SJSA1 (cell line): ENCODE measurements around the gene CNTROB. TPM values are rescaled to one million over a fixed set of nuclear protein-coding genes. Genes with fewer than 3 reads are reported as not detected.

ENCODE experiments used
- DNase-seq, 2 experiments: peaks; one replicate each; pipeline ENCODE4 v3.0.0-alpha.2; 2015 to 2020; ENCODE audit warnings: low spot score in 2 of 2, low read depth in 1 of 2
- H3K27ac ChIP-seq: fragments of 250-450 bp; sonication (Bioruptor Pico); 2 replicates; pipeline ENCODE4 v1.5.1; 2020; ENCODE audit warnings: mild to moderate bottlenecking, moderate library complexity
- H3K27me3 ChIP-seq: fragments of 250-450 bp; sonication (Bioruptor Pico); replicated peaks from 2 replicates; pipeline ENCODE4 v1.5.1; 2020; ENCODE audit warnings: mild to moderate bottlenecking, moderate library complexity
- H3K36me3 ChIP-seq: fragments of 250-450 bp; sonication (Bioruptor Pico); 2 replicates; pipeline ENCODE4 v1.5.1; 2020; ENCODE audit warnings: mild to moderate bottlenecking
- H3K4me1 ChIP-seq: fragments of 250-450 bp; sonication (Bioruptor Pico); replicated peaks from 2 replicates; pipeline ENCODE4 v1.6.1; 2021; ENCODE audit warnings: mild to moderate bottlenecking
- H3K4me3 ChIP-seq: fragments of 250-450 bp; sonication (Bioruptor Pico); 2 replicates; pipeline ENCODE4 v1.5.1; 2020; ENCODE audit warnings: mild to moderate bottlenecking
- H3K9me3 ChIP-seq: fragments of 250-450 bp; sonication (Bioruptor Pico); replicated peaks from 2 replicates; pipeline ENCODE4 v1.5.1; 2020; ENCODE audit warnings: mild to moderate bottlenecking
- total RNA-seq: library from RNA; depleted of rRNA; stranded (reverse); fragments of >200 nt; shearing (Covaris generic); gene quantifications from 2 replicates; pipeline ENCODE4 v1.2.3, GENCODE V29; 2014

The CNTROB gene
- total RNA-seq, 1 experiment from 2014 or later: 30.9 TPM

DNA sequence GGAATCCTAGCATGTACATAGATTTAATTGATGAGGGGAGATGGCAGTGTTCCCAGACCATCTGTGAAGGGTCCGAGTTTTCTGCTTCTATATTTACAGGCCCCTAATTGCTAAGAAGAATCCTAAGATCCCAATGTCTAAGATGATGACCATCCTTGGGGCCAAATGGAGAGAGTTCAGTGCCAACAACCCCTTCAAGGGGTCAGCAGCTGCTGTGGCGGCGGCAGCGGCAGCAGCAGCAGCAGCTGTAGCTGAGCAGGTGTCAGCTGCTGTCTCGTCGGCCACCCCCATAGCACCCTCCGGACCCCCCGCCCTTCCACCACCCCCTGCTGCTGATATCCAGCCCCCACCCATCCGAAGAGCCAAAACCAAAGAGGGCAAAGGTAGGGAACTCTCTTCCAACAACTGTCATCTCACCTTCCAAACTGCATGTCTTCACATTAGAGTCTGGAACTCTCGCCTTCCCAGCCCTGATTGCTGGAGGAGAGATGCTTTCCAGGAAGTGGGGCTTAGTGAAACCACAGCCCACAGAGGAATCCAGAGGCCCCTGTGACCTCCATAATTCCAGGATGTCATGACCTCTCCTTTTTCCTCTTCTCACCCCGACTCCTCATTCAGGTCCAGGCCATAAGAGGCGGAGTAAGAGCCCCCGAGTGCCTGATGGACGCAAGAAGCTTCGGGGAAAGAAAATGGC, 38.7 kb upstream of the CNTROB start:
- no peak overlapping the region for H3K27ac ChIP-seq
- H3K4me3 ChIP-seq: no peak overlapping the region
- H3K4me1 ChIP-seq: peaks cover 14% of the 10 kb centered on the region
- H3K36me3 ChIP-seq: peaks cover 82% of the 10 kb centered on the region
- H3K9me3 ChIP-seq: no peaks in the 10 kb centered on the region
- no peak for DNase-seq
- H3K27me3 ChIP-seq: no peaks in the 10 kb centered on the region

DNA sequence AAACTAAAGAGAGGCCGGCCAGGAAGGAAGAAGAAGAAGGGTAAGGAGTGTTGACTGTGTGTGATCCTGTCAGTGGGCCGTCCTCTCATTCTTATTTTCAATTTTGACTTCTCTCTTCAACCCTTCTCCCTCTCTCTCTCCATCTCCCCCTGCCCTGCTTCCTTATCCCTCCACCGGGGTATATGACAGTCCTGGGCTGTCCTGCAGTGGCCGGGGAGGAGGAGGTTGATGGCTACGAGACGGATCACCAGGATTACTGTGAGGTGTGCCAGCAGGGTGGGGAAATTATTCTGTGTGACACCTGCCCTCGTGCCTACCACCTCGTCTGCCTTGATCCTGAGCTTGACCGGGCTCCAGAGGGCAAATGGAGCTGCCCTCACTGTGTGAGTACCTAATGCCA, 37.8 kb upstream of the CNTROB start:
- no peaks in the 10 kb centered on the region for H3K27me3 ChIP-seq
- H3K4me3 ChIP-seq: no peak overlapping the region
- H3K4me1 ChIP-seq: peaks cover 5% of the 10 kb centered on the region
- no peaks in the 10 kb centered on the region for H3K9me3 ChIP-seq
- H3K36me3 ChIP-seq: peaks cover 90% of the 10 kb centered on the region
- H3K27ac ChIP-seq: no peak overlapping the region
- DNase-seq: no peak

DNA sequence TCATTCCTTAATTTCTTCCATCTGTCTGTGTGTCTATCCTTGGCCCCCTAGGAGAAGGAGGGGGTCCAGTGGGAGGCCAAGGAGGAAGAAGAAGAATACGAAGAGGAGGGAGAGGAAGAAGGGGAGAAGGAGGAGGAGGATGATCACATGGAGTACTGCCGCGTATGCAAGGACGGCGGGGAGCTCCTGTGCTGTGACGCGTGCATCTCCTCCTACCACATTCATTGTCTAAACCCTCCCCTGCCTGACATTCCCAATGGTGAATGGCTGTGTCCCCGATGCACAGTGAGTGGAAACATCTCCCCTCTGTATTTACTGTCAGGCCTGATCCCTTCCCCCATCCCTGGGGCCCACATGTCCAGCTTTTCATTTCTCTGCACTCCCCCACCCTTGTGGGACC, 37.1 kb upstream of the CNTROB start:
- Histone ChIP-seq H3K4me3 (no peak overlapping the region), H3K36me3 (peaks cover 90% of the 10 kb centered on the region)

DNA sequence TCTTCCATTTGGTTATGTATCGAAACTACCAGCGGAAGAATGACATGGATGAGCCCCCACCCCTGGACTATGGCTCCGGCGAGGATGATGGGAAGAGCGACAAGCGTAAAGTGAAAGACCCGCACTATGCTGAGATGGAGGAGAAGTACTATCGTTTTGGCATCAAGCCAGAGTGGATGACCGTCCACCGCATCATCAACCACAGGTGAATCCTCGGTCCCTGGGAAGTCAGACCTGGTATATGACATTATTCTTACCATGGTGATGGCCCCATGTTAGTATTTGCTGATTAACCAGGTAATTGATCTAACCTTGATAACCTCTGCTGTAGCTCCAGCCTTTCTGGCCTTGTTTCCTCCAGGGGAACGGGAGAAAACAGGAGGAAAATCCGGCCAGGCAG, 34.9 kb upstream of the CNTROB start:
- H3K36me3 ChIP-seq: peaks cover 87% of the 10 kb centered on the region
- H3K27ac ChIP-seq: no peak overlapping the region
- H3K9me3 ChIP-seq: no peaks in the 10 kb centered on the region
- no peaks in the 10 kb centered on the region for H3K27me3 ChIP-seq
- no peak for DNase-seq
- H3K4me1 ChIP-seq: no peaks in the 10 kb centered on the region
- no peak overlapping the region for H3K4me3 ChIP-seq

More for the DNA sequence above, 37.1 kb upstream of the CNTROB start:
- H3K27ac ChIP-seq: no peak overlapping the region
- H3K9me3 ChIP-seq: no peaks in the 10 kb centered on the region
- H3K4me1 ChIP-seq: no peaks in the 10 kb centered on the region
- DNase-seq: no peak
- no peaks in the 10 kb centered on the region for H3K27me3 ChIP-seq

DNA sequence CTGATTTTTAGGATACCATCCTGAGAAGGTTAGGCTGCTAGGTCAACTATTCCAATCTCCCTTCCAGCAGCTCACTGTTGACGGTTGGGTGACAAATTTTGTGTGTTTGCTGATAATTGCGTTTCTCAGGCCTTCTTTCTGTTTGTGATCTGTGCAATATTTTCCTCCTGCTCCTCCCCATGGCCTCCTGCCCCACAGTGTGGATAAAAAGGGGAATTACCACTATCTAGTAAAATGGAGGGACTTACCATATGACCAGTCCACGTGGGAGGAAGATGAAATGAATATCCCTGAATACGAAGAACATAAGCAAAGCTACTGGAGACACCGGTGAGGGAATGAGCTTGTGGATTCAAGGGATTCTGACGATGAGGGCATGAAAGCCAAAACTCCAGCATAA, 34.2 kb upstream of the CNTROB start:
- no peaks in the 10 kb centered on the region for H3K9me3 ChIP-seq
- H3K4me3 ChIP-seq: no peak overlapping the region
- H3K27me3 ChIP-seq: no peaks in the 10 kb centered on the region
- H3K4me1 ChIP-seq: no peaks in the 10 kb centered on the region
- DNase-seq: no peak
- H3K27ac ChIP-seq: no peak overlapping the region
- peaks cover 88% of the 10 kb centered on the region for H3K36me3 ChIP-seq

DNA sequence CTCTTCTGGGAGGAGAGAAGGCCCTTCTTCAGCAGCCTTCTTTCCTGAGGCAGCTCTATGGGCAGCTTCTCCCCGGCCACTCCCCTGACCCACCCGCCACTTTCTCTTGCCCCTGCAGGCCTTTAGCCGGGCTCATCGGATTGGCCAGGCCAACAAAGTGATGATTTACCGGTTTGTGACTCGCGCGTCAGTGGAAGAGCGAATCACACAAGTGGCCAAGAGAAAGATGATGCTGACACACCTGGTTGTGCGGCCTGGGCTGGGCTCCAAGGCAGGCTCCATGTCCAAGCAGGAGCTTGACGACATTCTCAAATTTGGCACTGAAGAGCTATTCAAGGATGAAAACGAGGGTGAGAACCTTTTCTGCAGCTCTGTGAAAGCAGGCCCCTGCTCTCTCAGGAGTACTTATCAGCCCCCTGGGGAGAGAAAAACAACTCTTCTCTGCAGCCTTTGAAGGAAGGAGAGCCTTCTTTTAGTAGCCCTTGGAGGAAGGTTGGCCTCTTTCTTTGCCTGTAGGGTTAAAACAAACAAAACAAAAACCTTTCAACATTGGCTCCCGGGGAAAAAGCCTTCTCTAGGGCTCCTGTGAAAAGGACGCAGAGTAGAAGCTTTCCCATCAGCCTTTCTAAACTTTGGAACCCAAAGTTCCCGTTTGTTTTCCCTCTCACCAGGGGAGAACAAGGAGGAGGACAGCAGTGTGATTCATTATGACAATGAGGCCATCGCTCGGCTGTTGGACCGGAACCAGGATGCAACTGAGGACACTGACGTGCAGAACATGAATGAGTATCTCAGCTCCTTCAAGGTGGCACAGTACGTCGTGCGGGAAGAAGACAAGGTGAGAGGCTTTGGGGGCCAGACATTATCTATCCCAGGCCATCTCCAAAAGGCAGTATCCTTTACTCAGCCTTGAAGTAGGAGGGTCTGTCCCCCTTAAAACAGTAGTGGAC, 28.6 kb upstream of the CNTROB start:
- no peak overlapping the region for H3K4me3 ChIP-seq
- no peak for DNase-seq
- no peaks in the 10 kb centered on the region for H3K27me3 ChIP-seq
- peaks cover 95% of the 10 kb centered on the region for H3K36me3 ChIP-seq
- no peak overlapping the region for H3K27ac ChIP-seq
- H3K9me3 ChIP-seq: no peaks in the 10 kb centered on the region
- H3K4me1 ChIP-seq: no peaks in the 10 kb centered on the region

DNA sequence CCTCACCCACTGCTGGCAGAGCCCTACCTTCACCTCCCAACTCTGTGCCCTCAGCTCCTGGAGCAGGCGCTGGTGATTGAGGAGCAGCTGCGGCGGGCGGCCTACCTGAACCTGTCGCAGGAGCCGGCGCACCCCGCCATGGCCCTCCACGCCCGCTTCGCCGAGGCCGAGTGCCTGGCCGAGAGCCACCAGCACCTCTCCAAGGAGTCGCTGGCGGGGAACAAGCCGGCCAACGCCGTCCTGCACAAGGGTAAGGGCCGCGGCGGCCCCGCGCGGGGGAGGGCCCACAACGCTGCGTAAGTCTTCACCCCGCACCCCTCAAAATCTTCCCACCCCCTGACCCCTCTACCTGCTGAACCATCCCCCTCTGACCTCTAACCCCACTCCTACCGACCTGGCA, 22.9 kb upstream of the CNTROB start:
- no peak for DNase-seq
- H3K9me3 ChIP-seq: no peaks in the 10 kb centered on the region
- H3K36me3 ChIP-seq: peaks cover 89% of the 10 kb centered on the region
- no peaks in the 10 kb centered on the region for H3K4me1 ChIP-seq
- H3K4me3 ChIP-seq: no peak overlapping the region
- H3K27ac ChIP-seq: no peak overlapping the region
- no peaks in the 10 kb centered on the region for H3K27me3 ChIP-seq

DNA sequence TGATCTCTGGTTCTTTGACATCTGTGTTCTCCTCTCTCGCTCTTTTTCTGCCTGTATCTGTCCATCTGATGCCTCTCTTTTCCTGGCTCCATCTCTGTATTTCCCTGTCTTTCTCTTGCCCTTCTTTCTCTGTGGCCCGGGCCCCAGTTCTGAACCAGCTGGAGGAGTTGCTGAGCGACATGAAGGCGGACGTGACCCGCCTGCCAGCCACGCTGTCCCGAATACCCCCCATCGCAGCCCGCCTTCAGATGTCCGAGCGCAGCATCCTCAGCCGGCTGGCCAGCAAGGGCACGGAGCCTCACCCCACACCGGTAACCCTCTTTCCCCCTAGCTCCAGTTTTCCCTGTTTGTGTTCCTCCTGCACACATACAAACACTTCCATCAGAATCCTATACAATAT, 21.7 kb upstream of the CNTROB start:
- no peak for DNase-seq
- H3K4me1 ChIP-seq: peaks cover 3% of the 10 kb centered on the region
- no peaks in the 10 kb centered on the region for H3K9me3 ChIP-seq
- H3K4me3 ChIP-seq: no peak overlapping the region
- H3K36me3 ChIP-seq: peaks cover 77% of the 10 kb centered on the region
- H3K27ac ChIP-seq: no peak overlapping the region
- no peaks in the 10 kb centered on the region for H3K27me3 ChIP-seq

DNA sequence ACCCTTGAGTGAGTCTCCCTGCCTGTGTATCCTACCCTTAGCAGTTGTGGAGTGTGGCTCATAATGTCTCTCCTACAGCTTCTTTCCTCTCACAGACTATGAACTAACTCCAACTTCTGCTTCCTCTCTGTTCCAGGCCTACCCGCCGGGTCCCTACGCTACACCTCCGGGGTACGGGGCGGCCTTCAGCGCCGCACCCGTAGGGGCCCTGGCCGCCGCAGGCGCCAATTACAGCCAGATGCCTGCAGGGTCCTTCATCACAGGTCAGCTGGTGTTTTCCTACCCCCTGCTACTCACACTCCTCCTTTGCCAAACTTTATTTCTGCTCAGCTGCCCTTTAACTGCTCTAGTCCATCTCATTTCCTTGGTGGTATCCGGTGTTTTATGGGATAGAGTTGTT, 21.3 kb upstream of the CNTROB start:
- Histone ChIP-seq H3K9me3 (no peaks in the 10 kb centered on the region), H3K36me3 (peaks cover 72% of the 10 kb centered on the region), H3K27me3 (no peaks in the 10 kb centered on the region), H3K27ac (no peak overlapping the region), H3K4me1 (peaks cover 7% of the 10 kb centered on the region), H3K4me3 (no peak overlapping the region)
- no peak for DNase-seq

DNA sequence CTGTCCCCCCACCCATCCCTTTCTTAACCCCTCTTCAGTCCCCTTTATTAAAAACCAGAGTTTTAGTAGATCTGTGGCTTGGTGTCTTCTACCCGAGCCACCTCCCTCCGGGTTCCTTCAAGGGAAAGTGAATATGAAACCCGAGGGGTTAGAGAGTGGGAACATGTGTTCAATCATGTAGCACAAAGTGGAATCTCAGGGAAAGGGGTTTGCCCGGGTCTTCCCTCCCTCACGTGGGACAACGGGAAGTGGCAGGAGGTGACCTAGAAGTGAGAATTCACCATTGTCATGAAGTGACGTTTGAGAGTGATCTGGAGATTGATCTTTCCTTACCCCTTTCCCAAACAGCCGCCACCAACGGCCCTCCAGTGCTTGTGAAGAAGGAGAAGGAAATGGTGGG, 20.9 kb upstream of the CNTROB start:
- DNase-seq: no peak
- Histone ChIP-seq H3K27ac (no peak overlapping the region), H3K27me3 (no peaks in the 10 kb centered on the region), H3K4me1 (peaks cover 11% of the 10 kb centered on the region), H3K36me3 (peaks cover 68% of the 10 kb centered on the region), H3K4me3 (no peak overlapping the region), H3K9me3 (peaks cover 2% of the 10 kb centered on the region)

DNA sequence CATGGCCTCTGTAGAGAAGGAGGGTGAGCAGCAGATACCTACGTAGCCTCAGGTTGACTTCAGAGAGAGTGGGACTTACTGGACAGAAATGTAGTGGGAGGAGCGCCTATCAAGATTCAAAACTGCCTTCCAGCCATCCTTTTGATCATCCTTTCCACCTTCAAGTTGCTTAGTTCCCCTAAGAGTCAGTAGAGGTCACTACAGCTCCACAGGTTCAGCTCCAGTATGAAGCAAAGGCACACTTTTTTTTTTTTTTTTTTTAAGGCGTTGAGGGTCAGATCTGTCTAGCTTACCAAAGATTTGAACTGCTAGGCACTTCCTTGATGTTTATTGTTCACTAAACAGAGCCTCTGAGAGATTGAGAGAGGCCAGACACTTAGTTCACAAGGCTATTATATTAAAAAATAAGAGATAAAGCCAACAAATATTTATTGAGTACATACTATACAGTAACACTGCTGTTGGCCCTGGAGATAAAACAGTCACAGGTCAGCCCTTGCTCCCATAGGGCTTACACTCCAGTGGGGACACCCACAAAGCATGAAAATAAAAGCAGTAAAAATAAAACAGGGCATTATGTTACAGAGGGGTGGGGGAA, 19.0 kb upstream of the CNTROB start:
- H3K36me3 ChIP-seq: peaks cover 49% of the 10 kb centered on the region
- H3K4me1 ChIP-seq: peaks cover 16% of the 10 kb centered on the region
- no peak overlapping the region for H3K27ac ChIP-seq
- no peak overlapping the region for H3K4me3 ChIP-seq
- H3K27me3 ChIP-seq: no peaks in the 10 kb centered on the region
- DNase-seq: peak in 1 of 2 experiments; percentile 37
- peaks cover 4% of the 10 kb centered on the region for H3K9me3 ChIP-seq

DNA sequence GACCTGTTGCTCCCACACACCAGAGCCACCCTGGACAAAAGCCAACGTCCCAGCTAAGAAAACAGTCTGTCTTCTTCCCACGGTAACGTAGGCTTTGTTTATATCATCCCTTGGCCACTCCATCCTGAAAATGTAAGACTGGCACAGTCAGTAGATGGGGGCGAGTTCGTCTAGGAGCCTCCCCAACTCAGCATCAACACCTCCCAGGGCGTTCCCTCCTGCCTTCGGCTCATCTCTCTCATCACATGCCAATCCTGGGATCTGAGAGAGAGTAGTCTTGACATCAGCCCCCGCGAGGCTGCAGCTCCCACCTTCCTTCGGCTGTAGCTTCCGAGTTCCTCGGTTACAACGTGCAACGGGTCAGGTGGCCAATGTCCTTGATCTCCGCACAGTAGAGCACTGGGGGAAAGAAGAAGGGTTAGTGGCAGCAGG, 16.8 kb upstream of the CNTROB start:
- Histone ChIP-seq H3K4me1 (peaks cover 16% of the 10 kb centered on the region), H3K9me3 (peaks cover 4% of the 10 kb centered on the region), H3K4me3 (peak overlapping the region; percentile 42), H3K36me3 (peaks cover 28% of the 10 kb centered on the region), H3K27ac (no peak overlapping the region), H3K27me3 (no peaks in the 10 kb centered on the region)
- DNase-seq: no peak

DNA sequence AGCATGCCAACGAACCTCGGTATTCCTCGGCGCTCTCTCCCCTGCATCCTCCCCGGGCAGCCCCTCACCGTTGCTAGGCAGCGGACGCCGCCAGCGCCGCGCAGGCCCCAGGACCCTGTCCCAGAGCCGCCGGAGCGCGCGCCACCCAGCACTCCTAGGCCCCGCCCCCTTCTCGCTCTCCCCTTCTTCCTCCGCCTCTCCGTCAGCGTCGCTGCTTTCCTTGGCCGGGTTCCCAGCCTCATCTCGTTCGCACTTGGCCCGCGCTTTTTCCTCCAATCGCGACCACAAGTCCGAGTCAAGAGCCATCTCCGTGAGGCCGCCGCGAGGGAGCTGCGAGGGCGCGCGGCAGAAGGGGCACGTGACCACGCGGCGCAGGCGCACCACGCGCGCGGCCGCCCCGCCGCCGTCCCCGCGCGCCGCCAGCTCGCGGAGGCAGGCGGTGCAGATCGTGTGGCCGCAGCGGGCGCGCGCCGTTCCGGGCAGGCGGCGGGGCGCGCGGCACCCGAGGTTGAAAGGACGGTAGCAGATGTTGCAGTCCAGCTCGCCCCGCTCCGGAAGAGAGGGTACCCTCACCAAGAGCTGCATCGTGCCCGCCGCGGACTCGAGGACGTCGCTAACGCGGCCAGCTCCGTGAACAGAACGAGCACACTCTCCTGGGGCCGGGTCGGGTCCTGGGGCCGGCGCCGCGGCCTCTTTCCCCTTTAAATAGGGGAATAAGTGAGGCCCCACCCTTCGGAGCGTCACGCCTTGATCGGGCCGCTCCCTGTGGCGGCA, 16.2 kb upstream of the CNTROB start, which contains the start of gene RNF227:
TSS of gene RNF227 (minus strand) at position 679 of the 774 bp plus-strand sequence. CDS start at position 585, 94 bp downstream.
- peaks cover 4% of the 10 kb centered on the region for H3K9me3 ChIP-seq
- peak; percentile 91 to 94 for DNase-seq
- H3K27ac ChIP-seq: peak within 1 kb of the TSS; percentile 45; the same call in 1 of the 2 replicates

More for the DNA sequence above, 16.2 kb upstream of the CNTROB start, which contains the start of gene RNF227:
- peak within 1 kb of the TSS; percentile 42 for H3K4me3 ChIP-seq
- peaks cover 21% of the 10 kb centered on the region for H3K36me3 ChIP-seq
- no peaks in the 10 kb centered on the region for H3K27me3 ChIP-seq
- H3K4me1 ChIP-seq: peaks cover 16% of the 10 kb centered on the region
